Measurements from ENCODE around the gene COMT. TPM values are rescaled to one million over a fixed set of nuclear protein-coding genes. Genes with fewer than 3 reads are reported as not detected.

Gene COMT
- total RNA-seq, 1 experiment from 2014 or later: 108 TPM

- intact Hi-C loops (cut with micrococcal nuclease; ENCODE audit: unreplicated experiment): no loop called here
- BruUV-seq (replicated peaks): no TSS peak
- ChIA-PET POLR2A (no interaction called here), CTCF (no interaction called here)
- in situ Hi-C loops (cut with HindIII; ENCODE audit: low pct_unique_long_range_greater_than_20kb, low sequenced_read_pairs): no loop called here
- no peak for TF ChIP-seq POLR2AphosphoS5 (IDR thresholded peaks at IDR 0.05; ENCODE audit: low read depth, low read length)
- TF ChIP-seq REST (IDR thresholded peaks at IDR 0.05; ENCODE audit: insufficient read depth in 1 of 2, low read depth in 2 of 2, low read length in 1 of 2): no peak
- no peak for TF ChIP-seq CTCF (IDR thresholded peaks at IDR 0.05)
- no peak for TF ChIP-seq TCF7L2 (IDR thresholded peaks at IDR 0.05; ENCODE audit: low read depth, low read length)
- TF ChIP-seq SIN3A (IDR thresholded peaks at IDR 0.05; ENCODE audit: borderline replicate concordance, insufficient read depth, low read depth, low read length): no peak
- Histone ChIP-seq H3K9me3 (ENCODE audit: control insufficient read depth, insufficient read depth, low read depth, low read length) (no peaks in the 10 kb centered on the region), H3K4me1 (ENCODE audit: control insufficient read depth, insufficient read depth, low read length) (peaks cover 11% of the 10 kb centered on the region), H3K4me3 (ENCODE audit: low read depth in 2 of 2, low read length in 2 of 2) (no peak overlapping the region), H3K27me3 (ENCODE audit: control insufficient read depth, insufficient read depth, low read length) (no peaks in the 10 kb centered on the region), H3K36me3 (ENCODE audit: control insufficient read depth, insufficient read depth, low read length) (no peaks in the 10 kb centered on the region), H3K27ac (ENCODE audit: low read length) (no peak overlapping the region)
- ATAC-seq (no peak), DNase-seq (ENCODE audit: low read depth, low spot score) (no peak)
Observed at GRCh38 chr22:19976671-19977070, 35.1 kb downstream of the COMT start.

- CTCF ChIA-PET: no interaction called here
- in situ Hi-C loops (cut with HindIII; ENCODE audit: low pct_unique_long_range_greater_than_20kb, low sequenced_read_pairs): no loop called here
- no peaks in the 10 kb centered on the region for H3K9me3 ChIP-seq (ENCODE audit: control insufficient read depth, insufficient read depth, low read depth, low read length)
- ATAC-seq (no peak), DNase-seq (ENCODE audit: low read depth, low spot score) (no peak)
- TF ChIP-seq CTCF (IDR thresholded peaks at IDR 0.05): no peak
- no peak for TF ChIP-seq TCF7L2 (IDR thresholded peaks at IDR 0.05; ENCODE audit: low read depth, low read length)
- peaks cover 11% of the 10 kb centered on the region for H3K4me1 ChIP-seq (ENCODE audit: control insufficient read depth, insufficient read depth, low read length)
- H3K27me3 ChIP-seq (ENCODE audit: control insufficient read depth, insufficient read depth, low read length): no peaks in the 10 kb centered on the region
- BruUV-seq (replicated peaks): no TSS peak
- no peak overlapping the region for H3K4me3 ChIP-seq (ENCODE audit: low read depth in 2 of 2, low read length in 2 of 2)
- no peak overlapping the region for H3K27ac ChIP-seq (ENCODE audit: low read length)
- H3K36me3 ChIP-seq (ENCODE audit: control insufficient read depth, insufficient read depth, low read length): no peaks in the 10 kb centered on the region
- POLR2A ChIA-PET: no interaction called here
- intact Hi-C loops (cut with micrococcal nuclease; ENCODE audit: unreplicated experiment): no loop called here
Observed at GRCh38 chr22:19977296-19978243, 36.0 kb downstream of the COMT start.

Data from Panc1 (cell line).